ENCODE measurements around the gene GPD1.
"Not testable (repeated sequence)": the region's sequence is repeated elsewhere in the genome, so short reads cannot be mapped to it uniquely, and the experiment has no call there.

GPD1 gene

DNA sequence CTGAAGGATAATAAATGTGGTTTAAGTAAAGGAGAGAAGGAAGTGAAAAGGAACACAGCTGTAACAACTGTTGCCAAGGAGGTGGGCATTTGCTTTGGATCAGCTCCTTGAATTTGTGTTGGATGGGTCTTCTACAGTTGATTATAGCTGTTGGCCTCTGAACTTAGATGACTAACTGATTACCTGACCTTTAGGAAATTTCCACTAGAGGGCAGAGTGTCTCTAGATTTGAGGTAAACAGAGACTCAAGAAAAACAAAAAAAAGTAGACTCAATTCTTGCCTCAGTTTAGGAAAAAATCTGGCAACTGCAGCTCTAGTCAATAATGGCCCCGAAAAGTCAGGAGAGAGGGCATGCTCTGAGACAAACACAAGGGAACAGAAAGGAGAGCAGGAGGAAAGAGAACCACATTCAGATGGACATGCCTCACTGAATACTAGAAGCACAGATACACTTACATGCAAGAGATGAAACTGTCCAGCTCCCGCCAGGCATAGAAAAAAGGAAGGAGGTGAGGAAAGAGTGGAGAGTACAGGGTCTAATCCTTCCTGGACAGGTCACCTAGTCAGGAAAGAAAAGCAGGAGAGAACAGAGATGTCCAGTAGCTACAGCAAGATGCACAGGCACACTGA is 28.8 kb downstream of the GPD1 start:
- TF ChIP-seq, protein P1, sequence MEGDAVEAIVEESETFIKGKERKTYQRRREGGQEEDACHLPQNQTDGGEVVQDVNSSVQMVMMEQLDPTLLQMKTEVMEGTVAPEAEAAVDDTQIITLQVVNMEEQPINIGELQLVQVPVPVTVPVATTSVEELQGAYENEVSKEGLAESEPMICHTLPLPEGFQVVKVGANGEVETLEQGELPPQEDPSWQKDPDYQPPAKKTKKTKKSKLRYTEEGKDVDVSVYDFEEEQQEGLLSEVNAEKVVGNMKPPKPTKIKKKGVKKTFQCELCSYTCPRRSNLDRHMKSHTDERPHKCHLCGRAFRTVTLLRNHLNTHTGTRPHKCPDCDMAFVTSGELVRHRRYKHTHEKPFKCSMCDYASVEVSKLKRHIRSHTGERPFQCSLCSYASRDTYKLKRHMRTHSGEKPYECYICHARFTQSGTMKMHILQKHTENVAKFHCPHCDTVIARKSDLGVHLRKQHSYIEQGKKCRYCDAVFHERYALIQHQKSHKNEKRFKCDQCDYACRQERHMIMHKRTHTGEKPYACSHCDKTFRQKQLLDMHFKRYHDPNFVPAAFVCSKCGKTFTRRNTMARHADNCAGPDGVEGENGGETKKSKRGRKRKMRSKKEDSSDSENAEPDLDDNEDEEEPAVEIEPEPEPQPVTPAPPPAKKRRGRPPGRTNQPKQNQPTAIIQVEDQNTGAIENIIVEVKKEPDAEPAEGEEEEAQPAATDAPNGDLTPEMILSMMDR (IDR thresholded peaks at IDR 0.05; ENCODE audit: low read depth, low read length), result peak; percentile 36
- in situ Hi-C loops (cut with HindIII; ENCODE audit: low sequenced_read_pairs), result no loop called here
- H3K4me3 ChIP-seq (ENCODE audit: low read depth, low read length), result no peak overlapping the region
- DNase-seq (ENCODE audit: low read depth, low spot score), result peak; percentile 25

DNA sequence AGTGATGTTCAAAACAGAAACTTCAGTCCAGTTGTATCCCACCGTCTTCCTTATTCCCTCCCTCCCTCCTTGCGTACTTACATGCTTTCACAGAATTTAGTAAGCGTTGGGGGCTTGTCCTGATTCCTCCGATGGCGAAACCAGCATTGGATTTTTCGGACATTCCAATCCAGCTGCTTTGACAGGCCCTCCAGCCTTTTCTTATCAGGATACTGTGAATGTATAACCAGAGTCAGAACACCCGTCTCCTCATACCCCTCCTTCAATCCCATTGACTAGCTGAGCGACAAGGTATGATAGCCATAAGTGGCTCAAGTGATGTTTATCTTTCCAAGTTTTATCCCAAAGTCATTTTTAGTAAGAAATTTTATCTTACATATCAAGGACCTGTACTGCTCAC is 39.2 kb downstream of the GPD1 start:
- DNase-seq (ENCODE audit: low read depth, low spot score), result no peak
- H3K4me3 ChIP-seq (ENCODE audit: low read depth, low read length), result no peak overlapping the region
- in situ Hi-C loops (cut with HindIII; ENCODE audit: low sequenced_read_pairs), result no loop called here
- TF ChIP-seq, protein P1 (IDR thresholded peaks at IDR 0.05; ENCODE audit: low read depth, low read length), result no peak

DNA sequence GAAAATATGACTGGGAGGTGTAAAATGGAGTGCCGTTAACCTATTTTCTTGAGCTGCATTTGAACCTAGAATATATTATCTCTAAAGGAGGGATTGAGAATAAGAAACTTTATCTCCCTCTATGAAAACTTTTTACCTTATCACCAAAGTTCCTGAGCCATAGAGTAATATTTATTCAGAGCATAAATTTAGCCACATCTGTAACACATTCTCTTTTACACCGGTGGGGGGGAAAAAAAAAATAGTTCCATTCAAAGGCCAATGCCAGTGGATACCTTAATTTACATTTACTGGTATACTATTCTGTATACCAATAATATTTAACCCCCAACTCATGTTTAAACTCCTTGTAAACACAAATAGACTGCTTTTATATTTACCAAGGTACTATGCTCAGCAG is 41.6 kb downstream of the GPD1 start:
- DNase-seq (ENCODE audit: low read depth, low spot score), result no peak
- TF ChIP-seq, protein P1 (IDR thresholded peaks at IDR 0.05; ENCODE audit: low read depth, low read length), result no peak
- in situ Hi-C loops (cut with HindIII; ENCODE audit: low sequenced_read_pairs), result no loop called here
- H3K4me3 ChIP-seq (ENCODE audit: low read depth, low read length), result no peak overlapping the region

DNA sequence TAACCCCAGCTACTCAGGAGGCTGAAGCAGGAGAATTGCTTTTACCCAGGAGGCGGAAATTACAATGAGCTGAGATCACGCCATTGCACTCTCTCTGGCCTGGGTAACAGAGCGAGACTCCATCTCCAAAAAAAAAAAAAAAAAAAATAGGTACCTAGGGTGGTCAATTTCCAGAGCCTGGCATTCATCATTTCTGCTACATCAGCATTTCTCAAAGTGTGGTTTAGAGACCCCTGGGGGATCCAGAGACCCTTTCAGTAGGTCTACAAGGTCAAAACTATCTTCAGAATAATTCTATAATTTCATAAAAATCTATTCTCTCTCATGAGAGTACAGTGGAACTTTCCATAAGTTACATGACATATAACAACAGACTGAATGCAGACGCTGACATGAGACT is 43.5 kb downstream of the GPD1 start:
- TF ChIP-seq, protein P1 (IDR thresholded peaks at IDR 0.05; ENCODE audit: low read depth, low read length), result no peak
- in situ Hi-C loops (cut with HindIII; ENCODE audit: low sequenced_read_pairs), result no loop called here
- DNase-seq (ENCODE audit: low read depth, low spot score), result no peak
- H3K4me3 ChIP-seq (ENCODE audit: low read depth, low read length), result no peak overlapping the region

DNA sequence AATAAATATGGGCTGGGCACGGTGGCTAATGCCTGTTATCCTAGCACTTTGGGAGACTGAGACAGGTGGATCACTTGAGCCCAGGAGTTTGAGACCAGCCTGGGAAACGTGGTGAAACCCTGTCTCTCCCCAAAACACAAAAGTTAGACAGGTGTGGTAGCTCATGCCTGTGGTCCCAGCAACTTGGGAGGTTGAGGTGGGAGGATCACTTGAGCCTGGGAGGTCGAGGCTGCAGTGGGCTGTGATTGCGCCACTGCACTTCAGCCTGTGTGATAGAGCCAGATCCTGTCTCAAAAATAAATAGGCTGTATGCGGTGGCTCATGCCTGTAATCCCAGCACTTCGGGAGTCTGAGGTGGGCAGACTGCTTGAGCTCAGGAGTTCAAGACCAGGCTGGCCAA is 44.2 kb downstream of the GPD1 start:
- H3K4me3 ChIP-seq (ENCODE audit: low read depth, low read length); in situ Hi-C loops (cut with HindIII; ENCODE audit: low sequenced_read_pairs); DNase-seq (ENCODE audit: low read depth, low spot score): not testable (repeated sequence)

DNA sequence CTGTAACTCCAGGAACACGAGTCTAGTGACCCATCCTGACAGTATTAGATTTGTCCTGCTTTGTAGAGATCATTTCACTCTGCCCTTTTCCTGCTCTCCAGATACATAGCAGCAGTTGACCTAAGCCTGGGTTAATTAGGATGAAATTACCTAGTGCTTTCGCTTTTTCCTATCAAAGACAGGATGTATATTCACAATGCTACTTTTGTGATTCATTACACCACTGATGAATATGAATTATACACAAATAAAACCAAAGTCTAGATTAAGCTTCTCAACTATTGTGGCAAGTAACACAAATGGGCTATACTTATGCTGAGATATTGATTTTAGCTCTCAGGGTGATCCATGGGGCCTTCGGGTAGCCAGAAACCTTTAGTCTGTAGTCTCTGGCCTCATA is 45.5 kb downstream of the GPD1 start:
- in situ Hi-C loops (cut with HindIII; ENCODE audit: low sequenced_read_pairs), result no loop called here
- TF ChIP-seq, protein P1 (IDR thresholded peaks at IDR 0.05; ENCODE audit: low read depth, low read length), result no peak
- DNase-seq (ENCODE audit: low read depth, low spot score), result no peak
- no peak overlapping the region for H3K4me3 ChIP-seq (ENCODE audit: low read depth, low read length)

DNA sequence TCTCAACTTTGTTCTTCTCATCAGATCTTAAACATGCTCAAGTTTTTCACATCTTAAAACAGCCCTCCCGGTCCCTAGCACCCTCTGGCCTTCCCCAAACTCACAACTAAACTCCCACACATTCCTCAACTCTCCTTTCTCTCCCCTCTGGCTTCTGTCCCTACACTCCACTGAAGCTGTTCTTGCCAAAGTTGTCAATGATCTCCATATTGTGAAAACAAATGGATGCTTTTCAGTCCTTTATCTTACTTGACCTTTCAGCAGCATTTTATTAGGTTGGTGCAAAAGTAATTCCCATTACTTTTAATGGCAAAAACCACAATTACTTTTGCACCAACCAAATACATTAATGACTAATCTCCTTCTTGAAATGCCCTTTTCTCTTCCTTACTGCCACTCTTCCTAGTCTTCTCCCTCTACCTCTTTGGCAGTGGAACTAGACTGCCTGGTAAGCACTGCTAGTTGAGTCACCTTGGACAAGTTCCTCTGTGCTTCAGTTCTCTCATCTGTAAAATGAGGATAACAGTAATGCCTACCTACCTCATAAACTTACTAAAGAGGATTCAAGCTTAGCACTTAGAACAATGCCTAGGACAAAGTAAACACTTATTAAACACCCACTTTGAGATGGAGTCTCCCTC is 47.4 kb downstream of the GPD1 start:
- in situ Hi-C loops (cut with HindIII; ENCODE audit: low sequenced_read_pairs), result no loop called here
- TF ChIP-seq, protein P1 (IDR thresholded peaks at IDR 0.05; ENCODE audit: low read depth, low read length), result no peak
- no peak for DNase-seq (ENCODE audit: low read depth, low spot score)
- H3K4me3 ChIP-seq (ENCODE audit: low read depth, low read length), result no peak overlapping the region

DNA sequence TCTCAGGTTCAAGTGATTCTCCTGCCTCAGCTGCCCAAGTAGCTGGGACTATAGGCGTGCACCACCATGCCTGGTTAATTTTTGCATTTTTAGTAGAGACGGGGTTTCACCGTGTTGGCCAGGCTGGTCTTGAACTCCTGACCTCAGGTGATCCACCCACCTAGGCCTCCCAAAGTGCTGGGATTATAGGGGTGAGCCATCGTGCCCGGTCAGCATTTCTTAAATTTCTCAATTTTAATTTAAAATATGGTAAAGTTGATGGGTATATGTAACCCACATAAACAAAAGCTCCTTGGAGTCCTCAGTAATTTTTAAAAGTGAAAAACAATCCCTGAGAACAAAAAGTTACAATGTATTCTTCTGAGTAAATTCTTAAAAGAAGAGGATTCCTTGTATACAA is 51.1 kb downstream of the GPD1 start:
- DNase-seq (ENCODE audit: low read depth, low spot score); H3K4me3 ChIP-seq (ENCODE audit: low read depth, low read length); in situ Hi-C loops (cut with HindIII; ENCODE audit: low sequenced_read_pairs): not testable (repeated sequence)
